Fibroblast of skin of abdomen (primary cell): ENCODE results near the gene MTF2.

Source experiments
- DNase-seq: peaks from one replicate; pipeline ENCODE4 v3.0.0-alpha.2; 2013

MTF2 gene

GRCh38 chr1:93083979-93084378 lies 4.9 kb downstream of the MTF2 start:
- DNase-seq, result no peak

DNA sequence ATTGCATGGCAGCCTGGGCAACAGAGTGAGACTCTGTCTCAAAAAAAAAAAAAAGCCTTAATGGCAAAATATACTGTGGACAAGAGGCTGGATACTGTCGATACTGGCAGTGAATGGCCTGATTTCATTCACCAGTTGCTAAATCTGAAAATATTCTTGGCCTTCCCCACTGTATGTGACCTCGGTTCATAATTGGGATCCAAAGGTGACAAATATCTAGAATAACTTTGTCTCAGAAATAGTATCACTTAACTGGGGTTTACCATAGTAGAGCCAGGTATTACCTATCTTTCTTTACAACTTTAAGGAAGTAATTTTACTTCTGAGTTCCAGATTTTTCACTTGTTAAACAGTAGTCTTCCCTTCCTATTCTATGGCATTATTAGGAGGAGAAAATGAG lies 8.4 kb downstream of the MTF2 start:
- DNase-seq, result no peak

- peak; percentile 25 for DNase-seq
These were observed 14.4 kb downstream of the MTF2 start for GRCh38 chr1:93093332-93094006.

- DNase-seq, result no peak
These were observed 16.9 kb downstream of the MTF2 start for GRCh38 chr1:93095804-93096585.

DNA sequence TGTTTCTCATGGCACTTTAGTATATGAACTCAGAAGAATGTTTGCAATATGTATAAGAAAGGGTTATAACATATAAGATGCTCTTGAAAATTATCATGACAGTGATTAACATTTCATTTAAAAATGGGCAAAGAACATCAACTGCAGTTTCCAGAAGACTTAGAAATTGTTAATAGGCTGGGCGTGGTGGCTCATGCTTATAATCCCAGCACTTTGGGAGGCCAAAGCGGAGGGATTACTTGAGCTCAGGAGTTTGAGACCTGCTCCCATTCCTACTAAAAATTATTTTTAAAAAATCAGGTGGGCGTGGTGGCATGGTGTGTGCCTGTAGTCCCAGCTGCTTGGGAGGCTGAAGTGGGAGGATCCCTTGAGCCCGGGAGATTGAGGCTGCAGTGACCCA lies 23.1 kb downstream of the MTF2 start:
- DNase-seq, result no peak

DNA sequence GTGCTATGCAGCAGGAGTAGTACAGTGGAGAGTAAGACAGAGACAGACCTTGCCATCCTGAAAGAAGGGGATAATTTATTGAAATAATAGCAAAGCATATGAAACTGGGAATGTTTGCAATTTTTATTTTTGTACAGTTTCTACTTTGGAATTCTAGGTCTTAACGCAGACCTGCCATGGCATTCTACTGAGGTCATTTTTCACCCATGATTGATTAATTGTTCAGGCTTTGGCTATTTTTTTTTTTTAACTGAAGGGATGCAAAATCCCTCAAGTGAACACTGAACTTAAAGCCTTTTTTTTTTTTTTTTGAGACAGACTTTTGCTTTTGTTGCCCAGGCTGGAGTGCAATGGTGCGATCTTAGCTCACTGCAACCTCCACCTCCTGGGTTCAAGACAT lies 27.1 kb downstream of the MTF2 start:
- peak; percentile 48 for DNase-seq

DNA sequence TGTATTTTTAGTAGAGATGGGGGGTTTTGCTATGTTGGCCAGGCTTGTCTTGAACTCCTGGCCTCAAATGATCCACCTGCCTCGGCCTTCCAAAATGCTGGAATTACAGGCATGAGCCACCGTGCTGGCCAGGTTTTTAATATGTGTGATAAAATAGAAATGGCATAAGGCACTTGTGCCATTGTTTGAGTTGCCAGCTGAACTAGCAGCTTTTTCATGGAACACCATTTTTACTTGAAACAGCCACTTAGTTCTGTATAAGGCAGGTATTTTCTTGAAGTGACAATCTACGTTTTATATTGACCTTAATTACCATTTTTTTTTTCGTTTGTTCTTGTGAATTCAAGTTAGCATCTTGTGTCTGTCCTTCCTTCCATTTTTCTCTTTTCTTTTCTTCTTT lies 28.3 kb downstream of the MTF2 start:
- DNase-seq, result no peak

DNA sequence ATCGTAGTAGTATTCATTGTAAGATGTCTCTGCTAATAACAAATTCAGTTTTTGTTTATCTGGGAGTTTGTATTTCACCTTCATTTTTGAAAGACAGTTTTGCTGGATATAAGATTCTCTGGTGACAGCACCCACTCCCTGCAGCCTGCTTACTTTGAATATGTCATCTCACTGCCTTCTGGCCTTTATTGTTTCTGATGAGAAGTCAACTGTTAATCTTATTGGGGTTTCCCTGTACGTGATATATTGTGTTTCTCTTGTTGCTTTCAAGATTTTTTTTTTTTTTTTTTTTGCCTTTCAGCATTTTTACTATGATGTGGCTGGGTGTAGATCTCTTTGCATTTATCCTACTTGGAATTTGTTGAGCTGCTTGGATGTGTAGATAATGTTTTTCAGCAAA lies 29.3 kb downstream of the MTF2 start:
- no peak for DNase-seq

DNA sequence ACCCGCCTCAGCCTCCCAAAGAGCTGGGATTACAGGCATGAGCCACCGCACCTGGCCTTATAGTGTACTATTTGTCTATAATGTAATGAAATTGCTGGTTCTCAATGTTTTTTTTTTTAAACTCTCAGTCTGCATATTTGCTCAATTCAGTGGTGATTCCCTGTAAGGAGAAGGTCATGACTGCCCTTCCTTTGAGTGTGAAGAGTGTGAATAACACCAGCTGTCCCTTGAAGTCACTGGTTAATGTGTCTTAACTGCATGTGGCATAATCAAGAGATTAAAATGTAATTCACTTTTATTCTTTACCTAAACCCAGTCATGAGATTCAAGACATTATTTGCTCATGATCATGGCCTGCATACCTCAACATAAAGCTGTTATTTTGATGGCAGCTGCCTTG lies 30.5 kb downstream of the MTF2 start:
- DNase-seq, result no peak

DNA sequence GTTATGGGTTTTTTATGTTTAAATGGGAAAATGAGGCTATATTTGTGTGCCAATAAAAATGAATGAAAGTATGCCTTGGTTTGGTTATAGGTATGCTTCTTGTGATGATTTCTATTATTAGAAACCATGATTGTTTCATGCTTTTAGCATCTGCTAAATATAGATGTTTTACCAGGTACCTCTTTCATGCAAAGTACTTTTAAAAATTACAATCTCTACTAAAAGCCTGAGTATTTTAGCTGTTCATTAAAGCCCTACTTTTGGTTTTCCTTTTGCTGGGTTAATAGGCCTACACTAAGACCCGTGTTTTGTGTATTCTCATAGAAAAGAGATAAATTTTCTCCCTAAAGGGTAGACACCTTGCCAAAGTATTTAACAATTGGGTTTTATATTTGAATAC lies 32.0 kb downstream of the MTF2 start:
- DNase-seq, result no peak

DNA sequence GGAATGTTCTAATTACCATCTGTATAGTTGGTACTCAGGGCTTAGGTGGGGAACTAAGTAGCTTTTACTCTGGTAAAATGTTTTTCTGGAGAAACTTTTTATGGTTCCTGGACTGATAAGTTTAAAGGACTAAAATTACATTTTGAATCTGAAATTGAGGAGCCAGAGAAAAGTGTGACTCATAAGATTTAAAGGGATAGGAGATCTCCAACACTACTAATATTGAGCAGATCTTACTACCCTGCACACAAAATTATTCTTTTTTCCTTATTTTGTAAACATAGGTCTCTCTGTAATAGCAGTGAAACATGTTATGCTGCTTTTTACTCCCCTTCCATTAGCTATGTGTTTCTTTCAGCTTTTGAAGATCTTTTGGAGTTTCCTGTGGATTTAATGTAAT lies 32.5 kb downstream of the MTF2 start:
- DNase-seq, result no peak

- no peak for DNase-seq
These were observed 34.0 kb downstream of the MTF2 start for GRCh38 chr1:93113127-93113526.

GRCh38 chr1:93114391-93114790 lies 35.3 kb downstream of the MTF2 start:
- DNase-seq, result peak; percentile 34

DNA sequence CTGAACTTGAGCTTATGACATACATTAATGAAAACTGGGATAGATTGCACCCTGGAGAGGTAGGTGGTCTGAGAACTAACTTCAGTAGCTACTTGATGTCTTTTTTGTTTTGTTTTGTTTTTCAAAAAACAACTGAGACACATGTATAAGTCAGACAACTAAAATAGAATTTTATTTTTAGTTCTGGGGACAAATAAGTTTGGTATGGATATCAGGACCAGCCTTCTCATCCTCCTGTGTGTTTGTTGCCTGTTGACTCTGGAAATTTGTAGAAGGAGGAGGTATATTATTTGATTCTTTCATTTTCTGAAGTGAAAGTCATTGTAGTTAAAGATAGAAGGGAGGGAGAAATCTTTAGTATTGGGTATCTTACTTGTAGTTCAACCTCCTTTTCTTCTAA lies 41.5 kb downstream of the MTF2 start:
- DNase-seq, result no peak

DNA sequence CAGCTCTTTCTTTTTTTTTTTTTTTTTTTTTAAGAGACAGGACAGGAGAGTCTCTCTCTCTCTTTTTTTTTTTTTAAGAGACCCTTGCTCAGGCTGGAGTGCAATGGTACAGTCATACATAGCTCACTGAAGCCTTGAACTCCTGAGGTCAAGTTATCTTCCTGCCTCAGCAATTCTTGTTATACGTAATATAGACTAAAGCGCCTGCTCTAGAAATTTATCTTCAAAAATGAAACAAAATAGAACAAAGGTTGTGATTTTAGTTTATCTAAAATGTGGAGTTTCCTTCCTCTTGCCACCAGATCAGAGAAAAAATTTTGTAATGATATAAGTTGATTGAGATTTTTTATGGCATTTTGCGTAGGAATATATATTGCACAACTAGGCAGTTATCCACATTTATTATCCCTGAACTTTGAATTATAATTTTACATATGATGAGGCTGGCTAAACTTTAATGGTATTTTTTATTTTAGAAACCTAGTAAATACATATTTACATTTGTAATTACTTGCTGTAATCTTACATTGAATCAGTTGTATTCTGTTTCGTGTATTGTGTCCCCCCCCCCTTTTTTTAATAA lies 44.2 kb downstream of the MTF2 start:
- no peak for DNase-seq

GRCh38 chr1:93124556-93125355 lies 45.7 kb downstream of the MTF2 start:
- no peak for DNase-seq

DNA sequence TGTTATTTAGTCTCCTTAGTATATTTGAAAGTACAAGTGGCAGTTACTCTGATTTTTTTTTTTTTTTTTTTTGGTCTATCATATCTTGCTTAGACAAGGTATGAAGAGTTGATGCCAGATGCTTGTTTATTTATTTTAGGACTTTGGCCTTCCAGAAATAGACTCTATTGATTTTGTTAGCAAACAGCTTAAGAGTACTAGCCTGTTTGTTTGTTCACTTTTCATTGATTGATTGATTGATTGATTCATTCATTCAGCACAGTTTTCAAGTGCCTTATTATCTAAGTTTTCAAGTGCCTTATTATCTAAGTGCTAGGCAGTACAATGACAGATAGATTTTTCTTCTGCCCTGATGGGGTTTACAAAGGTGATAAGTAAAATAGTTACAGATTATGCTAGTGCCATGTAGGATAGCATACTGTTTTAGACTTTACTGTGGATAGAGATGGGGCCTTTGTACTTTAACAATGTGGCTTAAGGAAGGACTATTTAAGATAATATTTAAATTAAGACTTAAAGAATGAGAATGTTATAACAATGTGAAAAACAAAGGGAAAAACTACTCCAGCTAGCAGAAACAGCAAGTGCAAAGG lies 50.5 kb downstream of the MTF2 start:
- DNase-seq, result no peak

- DNase-seq, result no peak
These were observed 53.6 kb downstream of the MTF2 start for GRCh38 chr1:93132638-93133037.

DNA sequence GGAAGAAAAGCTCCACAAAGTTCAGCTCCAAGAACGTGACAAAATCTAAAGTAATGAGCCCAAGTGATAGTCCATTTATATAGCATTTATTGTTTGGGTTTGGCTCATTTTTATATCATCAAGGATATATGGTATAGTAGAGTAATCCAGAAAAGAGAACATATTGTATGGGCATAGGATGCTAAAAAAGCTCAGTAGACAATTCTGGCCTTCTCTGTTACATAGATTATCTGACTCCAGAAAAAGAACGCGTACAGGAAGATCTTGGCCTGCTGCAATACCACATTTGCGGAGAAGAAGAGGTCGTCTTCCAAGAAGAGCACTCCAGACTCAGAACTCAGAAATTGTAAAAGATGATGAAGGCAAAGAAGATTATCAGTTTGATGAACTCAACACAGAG lies 57.4 kb downstream of the MTF2 start:
- no peak for DNase-seq

DNA sequence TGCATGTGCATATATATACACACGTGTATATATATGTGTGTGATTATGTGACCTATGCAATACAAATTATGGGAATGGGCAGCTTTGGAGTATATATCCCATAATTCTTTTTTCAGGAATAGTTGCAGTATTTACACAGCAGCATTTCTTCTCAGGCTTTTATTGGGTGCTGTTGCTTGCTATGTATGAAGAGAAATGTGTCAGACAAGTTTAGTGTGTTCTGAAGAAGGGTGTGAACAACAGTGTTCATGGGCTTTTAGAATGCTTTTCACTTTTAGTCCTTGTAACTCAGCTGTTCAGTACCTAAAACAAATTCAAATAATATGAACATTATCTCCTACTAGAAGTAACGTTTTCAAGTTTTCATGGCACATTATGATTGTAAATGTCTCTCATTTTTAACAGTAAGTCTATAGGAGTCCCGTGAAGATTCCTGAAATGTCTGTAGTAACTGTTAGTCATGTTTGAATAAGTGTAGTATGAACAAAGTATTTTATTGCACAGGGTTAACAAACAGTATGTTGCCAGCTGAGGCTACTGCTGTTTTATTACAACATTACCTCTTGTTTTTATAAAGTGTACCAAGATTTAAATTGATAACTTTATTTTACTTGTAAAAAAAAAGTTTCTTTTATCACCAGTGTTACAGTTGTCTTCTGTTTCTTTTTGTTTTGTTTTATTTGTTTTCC lies 58.7 kb downstream of the MTF2 start:
- DNase-seq, result no peak

DNA sequence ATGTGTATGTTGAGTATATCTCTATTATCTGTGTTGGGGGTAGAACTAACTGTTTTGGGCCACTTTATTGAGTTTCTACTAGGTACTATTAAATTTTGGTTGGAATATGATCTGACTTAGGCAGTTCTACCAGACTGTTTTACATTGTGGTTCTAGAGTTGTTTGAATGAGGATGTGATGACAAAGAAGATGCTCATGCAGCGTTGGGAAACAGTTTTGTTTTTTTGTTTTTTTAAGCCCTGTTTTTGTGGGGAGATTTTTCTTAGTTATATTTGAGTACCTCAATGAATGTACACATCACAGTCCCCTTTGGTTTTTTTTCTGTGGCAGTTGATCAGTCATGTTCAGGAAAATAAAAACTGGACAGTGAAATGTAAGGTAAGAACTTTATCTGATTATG lies 61.0 kb downstream of the MTF2 start:
- DNase-seq, result no peak

GRCh38 chr1:93142161-93142560 lies 63.1 kb downstream of the MTF2 start:
- no peak for DNase-seq
